ENCODE results near the gene PAQR6. TPM values are rescaled to one million over a fixed set of nuclear protein-coding genes. Genes with fewer than 3 reads are reported as not detected.
A peak's percentile ranks its signal among the peaks of the same experiment; 100 is the strongest.

Gene PAQR6
- total RNA-seq, 1 experiment from 2014 or later = 0.92 TPM

DNA sequence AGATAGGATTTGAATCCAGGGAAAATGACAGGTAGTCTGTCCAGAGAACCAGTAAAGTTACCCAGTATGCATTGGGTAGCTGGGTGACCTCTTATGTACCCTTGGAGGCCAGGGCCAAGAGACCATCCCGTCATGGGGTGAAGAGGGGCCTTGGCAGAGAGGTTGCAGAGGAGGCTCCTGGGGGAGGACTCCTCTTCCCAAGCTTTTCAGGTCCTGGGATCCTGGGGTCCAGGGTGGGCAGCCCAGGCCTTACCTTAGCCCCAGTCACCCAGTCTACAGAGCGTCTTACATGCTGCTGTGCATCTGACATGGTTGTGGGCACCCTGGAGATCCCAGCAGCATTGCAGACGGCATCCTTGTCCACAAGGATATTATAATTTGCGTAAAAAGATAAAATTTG, 21.1 kb downstream of the PAQR6 start:
- Histone ChIP-seq H3K4me3 (ENCODE audit: low read depth in 2 of 2, low read length in 2 of 2) (no peak overlapping the region), H3K27ac (ENCODE audit: low read length) (no peak overlapping the region), H3K9me3 (ENCODE audit: control insufficient read depth, insufficient read depth, low read depth, low read length) (no peaks in the 10 kb centered on the region), H3K27me3 (ENCODE audit: control insufficient read depth, insufficient read depth, low read length) (no peaks in the 10 kb centered on the region), H3K36me3 (ENCODE audit: control insufficient read depth, insufficient read depth, low read length) (peaks cover 2% of the 10 kb centered on the region; the same call in 1 of the 2 replicates), H3K4me1 (ENCODE audit: control insufficient read depth, insufficient read depth, low read length) (peaks cover 6% of the 10 kb centered on the region; the same call in 1 of the 2 replicates)
- intact Hi-C loops (cut with micrococcal nuclease; ENCODE audit: unreplicated experiment) (loop anchor here (5.0 kb wide), 1 partner anchor 231 kb away; no protein-coding TSS in a partner anchor), in situ Hi-C loops (cut with HindIII; ENCODE audit: low pct_unique_long_range_greater_than_20kb, low sequenced_read_pairs) (no loop called here)
- CTCF ChIA-PET = interaction anchor here (2.3 kb wide), 1 partner anchor 81 kb away, joined by 21 read pairs; no protein-coding TSS in a partner anchor
- POLR2A ChIA-PET = no interaction called here
- ATAC-seq = no peak
- TSS peak; percentile 17 for BruUV-seq (replicated peaks)
- no peak for DNase-seq (ENCODE audit: low read depth, low spot score)
- TF ChIP-seq, protein P1, sequence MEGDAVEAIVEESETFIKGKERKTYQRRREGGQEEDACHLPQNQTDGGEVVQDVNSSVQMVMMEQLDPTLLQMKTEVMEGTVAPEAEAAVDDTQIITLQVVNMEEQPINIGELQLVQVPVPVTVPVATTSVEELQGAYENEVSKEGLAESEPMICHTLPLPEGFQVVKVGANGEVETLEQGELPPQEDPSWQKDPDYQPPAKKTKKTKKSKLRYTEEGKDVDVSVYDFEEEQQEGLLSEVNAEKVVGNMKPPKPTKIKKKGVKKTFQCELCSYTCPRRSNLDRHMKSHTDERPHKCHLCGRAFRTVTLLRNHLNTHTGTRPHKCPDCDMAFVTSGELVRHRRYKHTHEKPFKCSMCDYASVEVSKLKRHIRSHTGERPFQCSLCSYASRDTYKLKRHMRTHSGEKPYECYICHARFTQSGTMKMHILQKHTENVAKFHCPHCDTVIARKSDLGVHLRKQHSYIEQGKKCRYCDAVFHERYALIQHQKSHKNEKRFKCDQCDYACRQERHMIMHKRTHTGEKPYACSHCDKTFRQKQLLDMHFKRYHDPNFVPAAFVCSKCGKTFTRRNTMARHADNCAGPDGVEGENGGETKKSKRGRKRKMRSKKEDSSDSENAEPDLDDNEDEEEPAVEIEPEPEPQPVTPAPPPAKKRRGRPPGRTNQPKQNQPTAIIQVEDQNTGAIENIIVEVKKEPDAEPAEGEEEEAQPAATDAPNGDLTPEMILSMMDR (IDR thresholded peaks at IDR 0.05) = no peak
- TF ChIP-seq TCF7L2 (IDR thresholded peaks at IDR 0.05; ENCODE audit: low read depth, low read length) = no peak
- no peak for TF ChIP-seq SIN3A (IDR thresholded peaks at IDR 0.05; ENCODE audit: borderline replicate concordance, insufficient read depth, low read depth, low read length)
- TF ChIP-seq, protein P2, sequence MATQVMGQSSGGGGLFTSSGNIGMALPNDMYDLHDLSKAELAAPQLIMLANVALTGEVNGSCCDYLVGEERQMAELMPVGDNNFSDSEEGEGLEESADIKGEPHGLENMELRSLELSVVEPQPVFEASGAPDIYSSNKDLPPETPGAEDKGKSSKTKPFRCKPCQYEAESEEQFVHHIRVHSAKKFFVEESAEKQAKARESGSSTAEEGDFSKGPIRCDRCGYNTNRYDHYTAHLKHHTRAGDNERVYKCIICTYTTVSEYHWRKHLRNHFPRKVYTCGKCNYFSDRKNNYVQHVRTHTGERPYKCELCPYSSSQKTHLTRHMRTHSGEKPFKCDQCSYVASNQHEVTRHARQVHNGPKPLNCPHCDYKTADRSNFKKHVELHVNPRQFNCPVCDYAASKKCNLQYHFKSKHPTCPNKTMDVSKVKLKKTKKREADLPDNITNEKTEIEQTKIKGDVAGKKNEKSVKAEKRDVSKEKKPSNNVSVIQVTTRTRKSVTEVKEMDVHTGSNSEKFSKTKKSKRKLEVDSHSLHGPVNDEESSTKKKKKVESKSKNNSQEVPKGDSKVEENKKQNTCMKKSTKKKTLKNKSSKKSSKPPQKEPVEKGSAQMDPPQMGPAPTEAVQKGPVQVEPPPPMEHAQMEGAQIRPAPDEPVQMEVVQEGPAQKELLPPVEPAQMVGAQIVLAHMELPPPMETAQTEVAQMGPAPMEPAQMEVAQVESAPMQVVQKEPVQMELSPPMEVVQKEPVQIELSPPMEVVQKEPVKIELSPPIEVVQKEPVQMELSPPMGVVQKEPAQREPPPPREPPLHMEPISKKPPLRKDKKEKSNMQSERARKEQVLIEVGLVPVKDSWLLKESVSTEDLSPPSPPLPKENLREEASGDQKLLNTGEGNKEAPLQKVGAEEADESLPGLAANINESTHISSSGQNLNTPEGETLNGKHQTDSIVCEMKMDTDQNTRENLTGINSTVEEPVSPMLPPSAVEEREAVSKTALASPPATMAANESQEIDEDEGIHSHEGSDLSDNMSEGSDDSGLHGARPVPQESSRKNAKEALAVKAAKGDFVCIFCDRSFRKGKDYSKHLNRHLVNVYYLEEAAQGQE (IDR thresholded peaks at IDR 0.05; ENCODE audit: insufficient read depth in 1 of 2, low read depth in 2 of 2, low read length in 1 of 2) = no peak
- no peak for TF ChIP-seq POLR2AphosphoS5 (IDR thresholded peaks at IDR 0.05; ENCODE audit: low read depth, low read length)

DNA sequence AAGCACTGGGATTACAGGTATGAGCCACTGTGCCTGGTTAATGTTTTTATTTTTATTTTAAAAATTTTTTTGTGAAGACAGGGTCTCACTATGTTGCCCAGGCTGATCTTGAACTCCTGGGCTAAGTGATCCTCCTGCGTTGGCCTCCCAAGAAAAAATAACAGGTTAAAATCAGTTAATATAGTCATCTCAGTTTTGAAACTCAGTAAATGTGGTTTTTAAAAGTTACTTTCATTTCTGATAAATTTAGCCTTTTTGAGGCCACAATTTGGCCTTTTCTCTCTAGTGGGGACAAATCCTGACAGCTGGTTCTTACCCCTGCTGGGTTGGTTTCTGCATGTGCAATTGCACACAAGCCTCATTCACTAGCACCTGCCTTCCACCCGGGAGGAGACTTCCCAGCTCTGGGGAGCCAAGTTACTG, 21.7 kb downstream of the PAQR6 start:
- ChIA-PET CTCF (interaction anchor here (1.7 to 2.3 kb wide), 2 partner anchors 81 to 85 kb away, joined by 20 to 21 read pairs; no protein-coding TSS in a partner anchor), POLR2A (no interaction called here)
- DNase-seq (ENCODE audit: low read depth, low spot score) (no peak), ATAC-seq (no peak)
- Histone ChIP-seq H3K27ac (ENCODE audit: low read length) (no peak overlapping the region), H3K27me3 (ENCODE audit: control insufficient read depth, insufficient read depth, low read length) (no peaks in the 10 kb centered on the region), H3K36me3 (ENCODE audit: control insufficient read depth, insufficient read depth, low read length) (peaks cover 2% of the 10 kb centered on the region; the same call in 1 of the 2 replicates), H3K9me3 (ENCODE audit: control insufficient read depth, insufficient read depth, low read depth, low read length) (no peaks in the 10 kb centered on the region), H3K4me1 (ENCODE audit: control insufficient read depth, insufficient read depth, low read length) (peaks cover 6% of the 10 kb centered on the region; the same call in 1 of the 2 replicates), H3K4me3 (ENCODE audit: low read depth in 2 of 2, low read length in 2 of 2) (no peak overlapping the region)
- TF ChIP-seq TCF7L2 (IDR thresholded peaks at IDR 0.05; ENCODE audit: low read depth, low read length) (no peak), SIN3A (IDR thresholded peaks at IDR 0.05; ENCODE audit: borderline replicate concordance, insufficient read depth, low read depth, low read length) (no peak), POLR2AphosphoS5 (IDR thresholded peaks at IDR 0.05; ENCODE audit: low read depth, low read length) (no peak)
- in situ Hi-C loops (cut with HindIII; ENCODE audit: low pct_unique_long_range_greater_than_20kb, low sequenced_read_pairs) = no loop called here
- BruUV-seq (replicated peaks) = no TSS peak
- intact Hi-C loops (cut with micrococcal nuclease; ENCODE audit: unreplicated experiment) = loop anchor here (5.0 kb wide), 1 partner anchor 231 kb away; no protein-coding TSS in a partner anchor

DNA sequence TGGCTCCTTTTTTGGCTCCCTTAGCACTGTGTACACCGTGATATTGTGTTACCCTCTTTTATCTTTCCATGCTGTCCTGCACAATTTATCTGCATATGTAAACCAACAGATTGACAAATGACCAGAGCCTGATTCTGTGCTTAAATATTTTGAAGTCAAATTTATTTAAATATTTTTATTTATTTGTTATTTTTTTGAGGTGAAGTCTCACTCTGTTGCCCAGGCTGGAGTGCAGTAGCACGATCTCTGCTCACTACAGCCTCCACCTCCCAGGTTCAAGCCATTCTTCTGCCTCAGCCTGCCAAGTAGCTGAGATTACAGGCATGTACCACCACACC, 22.2 kb downstream of the PAQR6 start:
- in situ Hi-C loops (cut with HindIII; ENCODE audit: low pct_unique_long_range_greater_than_20kb, low sequenced_read_pairs) (no loop called here), intact Hi-C loops (cut with micrococcal nuclease; ENCODE audit: unreplicated experiment) (loop anchor here (1.0 to 5.0 kb wide), 3 partner anchors 79 to 232 kb away; no protein-coding TSS in a partner anchor)
- CTCF ChIA-PET = interaction anchor here (0.7 to 2.3 kb wide), 13 partner anchors 8 to 200 kb away, joined by 3 to 21 read pairs (median 5); partner anchors contain the start of gene PMF1
- no peak for DNase-seq (ENCODE audit: low read depth, low spot score)
- Histone ChIP-seq H3K27me3 (ENCODE audit: control insufficient read depth, insufficient read depth, low read length) (no peaks in the 10 kb centered on the region), H3K9me3 (ENCODE audit: control insufficient read depth, insufficient read depth, low read depth, low read length) (no peaks in the 10 kb centered on the region), H3K27ac (ENCODE audit: low read length) (no peak overlapping the region), H3K4me3 (ENCODE audit: low read depth in 2 of 2, low read length in 2 of 2) (no peak overlapping the region), H3K36me3 (ENCODE audit: control insufficient read depth, insufficient read depth, low read length) (peaks cover 2% of the 10 kb centered on the region; the same call in 1 of the 2 replicates), H3K4me1 (ENCODE audit: control insufficient read depth, insufficient read depth, low read length) (peaks cover 6% of the 10 kb centered on the region; the same call in 1 of the 2 replicates)
- no peak for ATAC-seq
- POLR2A ChIA-PET = interaction anchor here (0.6 kb wide), 1 partner anchor 124 kb away, joined by 3 read pairs; no protein-coding TSS in a partner anchor
- TF ChIP-seq, protein P2 (IDR thresholded peaks at IDR 0.05; ENCODE audit: insufficient read depth in 1 of 2, low read depth in 2 of 2, low read length in 1 of 2) = no peak
- TF ChIP-seq, protein P1 (IDR thresholded peaks at IDR 0.05) = no peak
- no peak for TF ChIP-seq POLR2AphosphoS5 (IDR thresholded peaks at IDR 0.05; ENCODE audit: low read depth, low read length)
- TF ChIP-seq SIN3A (IDR thresholded peaks at IDR 0.05; ENCODE audit: borderline replicate concordance, insufficient read depth, low read depth, low read length) = no peak
- TF ChIP-seq TCF7L2 (IDR thresholded peaks at IDR 0.05; ENCODE audit: low read depth, low read length) = no peak
- TSS peak; percentile 38 for BruUV-seq (replicated peaks)

Data from Panc1 (cell line).